A673 (cell line): Measurements from ENCODE around the gene MGME1. TPM values are rescaled to one million over a fixed set of nuclear protein-coding genes. Genes with fewer than 3 reads are reported as not detected.

Source experiments
- BruUV-seq: library from RNA; stranded (reverse); fragments of 400-500 nt; replicated peaks from 2 replicates; lab custom pipeline; 2021; lab: Mats Ljungman, UMichigan
- CTCF ChIA-PET: fragments of 300-600 bp; sonication (Branson Sonifier 250); formaldehyde crosslinking; loops from one replicate; lab custom pipeline; 2022; ENCODE audit warnings: antibody characterized with exemption; lab: Charles Lee
- POLR2A ChIA-PET: fragments of 300-600 bp; sonication (Branson Sonifier 250); formaldehyde crosslinking; loops from one replicate; lab custom pipeline; 2022; ENCODE audit warnings: antibody characterized with exemption; ENCODE audit not compliant: low non-redundant PET; lab: Charles Lee
- DNase-seq: peaks from one replicate; pipeline ENCODE4 v3.0.0-alpha.2; 2015; ENCODE audit warnings: low spot score
- H3K27ac ChIP-seq: fragments of 200-600 bp; sonication (generic); 2 replicates; pipeline ENCODE4 v1.5.1; 2016; ENCODE audit warnings: mixed run types, low read depth, mild to moderate bottlenecking, mixed read lengths, antibody characterized with exemption, low read length; ENCODE audit not compliant: poor library complexity, severe bottlenecking
- H3K27me3 ChIP-seq: fragments of 200-600 bp; sonication (generic); replicated peaks from 2 replicates; pipeline ENCODE4 v1.6.1; 2017; ENCODE audit warnings: mixed run types, low read depth, mild to moderate bottlenecking, mixed read lengths, antibody characterized with exemption, low read length; ENCODE audit not compliant: insufficient read depth, poor library complexity
- H3K36me3 ChIP-seq: fragments of 200-600 bp; sonication (generic); 2 replicates; pipeline ENCODE4 v1.6.1; 2016; ENCODE audit warnings: mixed run types, mild to moderate bottlenecking, mixed read lengths, antibody characterized with exemption, low read length; ENCODE audit not compliant: insufficient read depth, poor library complexity, severe bottlenecking
- H3K4me1 ChIP-seq: fragments of 200-600 bp; sonication (generic); 2 replicates; pipeline ENCODE4 v1.6.1; 2017; ENCODE audit warnings: mixed run types, mild to moderate bottlenecking, mixed read lengths, antibody characterized with exemption, low read length; ENCODE audit not compliant: insufficient read depth, poor library complexity, severe bottlenecking
- H3K4me3 ChIP-seq: fragments of 200-600 bp; sonication (generic); 2 replicates; pipeline ENCODE4 v1.5.1; 2016; ENCODE audit warnings: low read depth, mixed run types, mild to moderate bottlenecking, mixed read lengths, low read length; ENCODE audit not compliant: poor library complexity, severe bottlenecking
- H3K9me3 ChIP-seq: fragments of 200-600 bp; sonication (generic); 2 replicates; pipeline ENCODE4 v1.6.1; 2016; ENCODE audit warnings: mixed run types, low read depth, mild to moderate bottlenecking, mixed read lengths, antibody characterized with exemption, low read length; ENCODE audit not compliant: poor library complexity, severe bottlenecking
- CTCF ChIP-seq: fragments of 300-800, 200-600 bp; sonication (generic); conservative IDR thresholded peaks from 2 replicates; pipeline ENCODE4 v1.5.1; 2017; ENCODE audit warnings: low read depth, mild to moderate bottlenecking, antibody characterized with exemption, low read length, moderate library complexity, mixed read lengths
- EZH2 ChIP-seq: fragments of 200-600 bp; sonication (generic); IDR thresholded peaks from 2 replicates; pipeline ENCODE4 v1.6.1; 2017; ENCODE audit warnings: borderline replicate concordance, low read depth, mild to moderate bottlenecking, mixed read lengths, antibody characterized with exemption, low read length; ENCODE audit not compliant: poor library complexity, severe bottlenecking
- intact Hi-C: fragments of 100-400 bp; cut with micrococcal nuclease; formaldehyde crosslinking; loops from one replicate; pipeline ENCODE4 v1.10.0; 2022; ENCODE audit not compliant: unreplicated experiment
- total RNA-seq: library from RNA; stranded (reverse); gene quantifications from 2 replicates; pipeline ENCODE4 v1.2.3, GENCODE V29; 2021

Gene MGME1
- total RNA-seq, 1 experiment from 2014 or later, result 41.4 TPM

DNA sequence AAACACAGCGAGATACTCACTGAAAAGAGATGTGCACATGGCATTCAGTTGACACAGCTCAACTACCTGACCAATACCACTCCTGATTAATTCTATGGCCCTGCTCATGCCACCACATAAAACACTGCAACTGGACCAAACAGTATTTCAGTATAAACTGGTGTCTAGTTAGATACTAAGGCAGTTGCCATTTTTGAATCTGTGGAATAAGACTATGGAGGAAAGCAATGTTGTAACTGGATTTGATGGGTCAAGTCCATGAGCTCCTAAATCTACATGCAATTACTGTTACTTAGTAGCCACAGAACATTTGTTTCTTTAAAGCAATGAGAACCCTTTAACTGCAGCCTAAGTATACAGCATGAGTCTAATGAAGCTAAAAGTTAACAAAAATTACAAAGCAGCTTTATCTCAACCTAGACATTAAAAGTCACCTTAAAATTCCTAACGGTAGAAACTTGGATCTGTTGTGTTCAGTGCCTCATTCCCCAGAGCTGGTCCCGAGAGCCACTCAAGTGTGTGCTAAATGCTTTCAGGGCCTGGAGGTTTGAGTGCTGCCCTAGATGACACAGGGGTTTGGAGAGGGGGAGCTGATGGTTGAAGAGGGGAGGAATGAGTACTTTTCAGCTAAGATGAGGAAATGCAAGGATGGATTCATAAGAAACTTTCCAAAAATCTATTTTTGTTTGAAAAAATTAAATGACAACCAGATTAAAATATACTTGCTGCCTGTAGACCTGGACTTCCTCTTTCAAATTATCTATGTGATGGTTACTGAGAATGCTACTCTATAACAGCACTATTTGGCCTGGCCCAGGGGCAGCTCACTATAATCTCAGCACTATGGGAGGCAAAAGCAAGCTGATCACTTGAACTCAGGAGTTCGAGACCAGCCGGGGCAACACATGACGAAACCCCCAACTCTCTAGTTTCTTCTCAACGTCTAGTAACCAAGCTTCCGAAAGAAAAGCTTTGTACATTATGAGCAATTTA is 15.8 kb upstream of the MGME1 start:
- Histone ChIP-seq H3K27ac (peak overlapping the region; percentile 26), H3K4me1 (peaks cover 5% of the 10 kb centered on the region), H3K9me3 (no peaks in the 10 kb centered on the region), H3K4me3 (no peak overlapping the region), H3K27me3 (no peaks in the 10 kb centered on the region), H3K36me3 (peaks cover 91% of the 10 kb centered on the region)
- BruUV-seq, result no TSS peak
- DNase-seq, result no peak
- ChIA-PET POLR2A (no interaction called here), CTCF (no interaction called here)
- TF ChIP-seq CTCF (no peak), EZH2 (no peak)
- intact Hi-C loops, result no loop called here

- TF ChIP-seq EZH2 (no peak), CTCF (no peak)
- no TSS peak for BruUV-seq
- CTCF ChIA-PET, result no interaction called here
- intact Hi-C loops, result no loop called here
- Histone ChIP-seq H3K27me3 (no peaks in the 10 kb centered on the region), H3K36me3 (peaks cover 81% of the 10 kb centered on the region), H3K9me3 (no peaks in the 10 kb centered on the region), H3K27ac (no peak overlapping the region), H3K4me1 (peaks cover 15% of the 10 kb centered on the region), H3K4me3 (no peak overlapping the region)
- POLR2A ChIA-PET, result no interaction called here
- no peak for DNase-seq
These were observed 14.9 kb upstream of the MGME1 start for GRCh38 chr20:17953935-17954334.

- peaks cover 28% of the 10 kb centered on the region for H3K4me1 ChIP-seq
- ChIA-PET CTCF (no interaction called here), POLR2A (no interaction called here)
- no peak for DNase-seq
- TF ChIP-seq CTCF (no peak), EZH2 (no peak)
- intact Hi-C loops, result no loop called here
- BruUV-seq, result no TSS peak
- no peaks in the 10 kb centered on the region for H3K27me3 ChIP-seq
- H3K27ac ChIP-seq, result no peak overlapping the region
- H3K9me3 ChIP-seq, result no peaks in the 10 kb centered on the region
- H3K36me3 ChIP-seq, result peaks cover 67% of the 10 kb centered on the region
- no peak overlapping the region for H3K4me3 ChIP-seq
These were observed 13.5 kb upstream of the MGME1 start for GRCh38 chr20:17955302-17955701.
